ENCODE data around the gene VILL. TPM values are rescaled to one million over a fixed set of nuclear protein-coding genes. Genes with fewer than 3 reads are reported as not detected.

Gene VILL
- total RNA-seq, 4 donors from 2014 or later = 0.51 to 4.6 (median 0.66) TPM

DNA sequence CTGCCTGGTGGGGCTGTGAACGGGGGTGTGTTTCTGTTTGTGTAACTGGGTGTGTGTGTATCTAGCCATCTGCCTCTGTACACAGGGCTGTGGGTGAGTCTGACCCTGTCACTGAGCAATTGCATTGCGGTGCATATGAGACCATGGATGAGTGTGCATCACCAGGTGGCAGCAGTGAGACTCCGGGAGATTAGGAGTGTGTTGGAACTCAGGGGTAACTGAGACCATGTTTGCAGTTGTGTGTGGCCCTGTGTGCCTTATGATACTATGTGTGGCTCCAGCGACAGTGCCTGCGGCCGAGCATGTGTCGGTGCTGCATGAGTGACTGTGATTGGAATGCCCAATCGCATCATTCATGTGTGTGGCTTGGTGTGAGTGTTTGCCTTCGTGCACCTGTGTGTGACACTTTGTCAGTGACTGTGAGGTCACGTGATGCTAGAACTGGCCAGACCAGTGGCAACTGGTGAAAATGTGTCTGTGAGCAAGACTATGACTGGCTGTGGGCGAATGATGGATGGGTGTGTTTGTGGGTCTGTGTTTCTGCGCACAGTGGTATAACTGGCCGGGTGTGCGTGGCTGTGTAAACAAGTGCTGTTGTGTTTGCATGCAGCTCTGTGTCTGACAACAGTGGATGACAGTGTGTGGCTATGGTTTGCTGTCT lies 14.0 kb downstream of the VILL start:
- ATAC-seq (peak; percentile 61 to 66), DNase-seq (peak in 1 of 2 donors; percentile 60)
- H3K9me3 ChIP-seq = no peaks in the 10 kb centered on the region
- no peaks in the 10 kb centered on the region for H3K27me3 ChIP-seq
- in situ Hi-C loops (cut with MboI; ENCODE audit: low sequenced_read_pairs in 4 of 4) = no loop called here
- H3K27ac ChIP-seq = no peak overlapping the region
- no peaks in the 10 kb centered on the region for H3K4me1 ChIP-seq
- H3K4me3 ChIP-seq = no peak overlapping the region
- peaks cover 0 to 7% of the 10 kb centered on the region in 2 donors for H3K36me3 ChIP-seq
- TF ChIP-seq, protein P1, sequence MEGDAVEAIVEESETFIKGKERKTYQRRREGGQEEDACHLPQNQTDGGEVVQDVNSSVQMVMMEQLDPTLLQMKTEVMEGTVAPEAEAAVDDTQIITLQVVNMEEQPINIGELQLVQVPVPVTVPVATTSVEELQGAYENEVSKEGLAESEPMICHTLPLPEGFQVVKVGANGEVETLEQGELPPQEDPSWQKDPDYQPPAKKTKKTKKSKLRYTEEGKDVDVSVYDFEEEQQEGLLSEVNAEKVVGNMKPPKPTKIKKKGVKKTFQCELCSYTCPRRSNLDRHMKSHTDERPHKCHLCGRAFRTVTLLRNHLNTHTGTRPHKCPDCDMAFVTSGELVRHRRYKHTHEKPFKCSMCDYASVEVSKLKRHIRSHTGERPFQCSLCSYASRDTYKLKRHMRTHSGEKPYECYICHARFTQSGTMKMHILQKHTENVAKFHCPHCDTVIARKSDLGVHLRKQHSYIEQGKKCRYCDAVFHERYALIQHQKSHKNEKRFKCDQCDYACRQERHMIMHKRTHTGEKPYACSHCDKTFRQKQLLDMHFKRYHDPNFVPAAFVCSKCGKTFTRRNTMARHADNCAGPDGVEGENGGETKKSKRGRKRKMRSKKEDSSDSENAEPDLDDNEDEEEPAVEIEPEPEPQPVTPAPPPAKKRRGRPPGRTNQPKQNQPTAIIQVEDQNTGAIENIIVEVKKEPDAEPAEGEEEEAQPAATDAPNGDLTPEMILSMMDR (IDR thresholded peaks at IDR 0.05 in 4 of 5, conservative IDR thresholded peaks at IDR 0.05 in 1 of 5) = peak in 3 of 5 experiments; percentile 50 to 62 (median 51)
- TF ChIP-seq POLR2A (IDR thresholded peaks at IDR 0.05) = no peak
- intact Hi-C loops (cut with DNase I; ENCODE audit: low total_unique reads) = no loop called here

DNA sequence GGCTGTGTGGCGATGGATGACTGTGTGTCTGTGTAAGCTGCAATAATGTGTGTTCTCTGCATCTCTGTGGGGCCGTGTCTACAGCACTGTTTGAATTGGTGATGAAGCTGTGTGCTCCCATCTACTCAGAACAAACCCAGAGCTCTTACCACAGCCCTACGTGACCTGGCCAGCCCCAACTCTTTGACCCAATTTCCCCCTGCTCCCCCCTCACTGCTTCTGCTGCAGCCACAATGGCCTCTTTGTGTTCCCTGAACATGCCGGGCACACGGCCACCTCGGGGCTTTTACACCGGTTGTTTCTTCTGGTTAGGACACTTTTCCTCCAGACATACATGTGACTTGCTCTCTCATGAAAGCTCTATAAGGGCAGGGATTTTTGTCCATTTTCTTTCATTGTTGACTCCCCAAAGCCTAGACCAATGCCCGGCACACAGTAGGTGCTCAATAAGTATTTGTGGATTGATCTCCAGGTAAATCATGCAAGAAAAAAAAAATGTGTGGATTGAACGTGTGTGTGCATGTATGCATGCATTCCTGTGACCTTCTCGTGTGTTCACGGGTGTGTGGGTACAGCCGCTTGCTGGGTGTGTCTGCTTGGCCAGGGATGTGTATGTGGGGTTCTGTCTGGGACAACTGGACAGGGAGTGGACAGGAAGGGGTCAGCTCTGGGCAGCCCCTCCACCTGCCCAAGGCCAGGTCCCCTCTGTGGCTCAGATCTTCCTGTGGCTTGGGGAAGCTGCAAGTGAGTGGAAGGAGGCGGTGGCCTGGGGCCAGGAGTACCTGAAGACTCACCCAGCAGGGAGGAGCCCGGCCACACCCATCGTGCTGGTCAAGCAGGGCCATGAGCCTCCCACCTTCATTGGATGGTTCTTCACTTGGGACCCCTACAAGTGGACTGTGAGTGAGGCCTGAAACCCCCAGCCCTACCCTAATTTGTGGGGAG lies 14.8 kb downstream of the VILL start:
- ATAC-seq (no peak), DNase-seq (no peak)
- Histone ChIP-seq H3K9me3 (no peaks in the 10 kb centered on the region), H3K27ac (no peak overlapping the region), H3K36me3 (peaks cover 0 to 7% of the 10 kb centered on the region in 2 donors), H3K27me3 (no peaks in the 10 kb centered on the region), H3K4me1 (no peaks in the 10 kb centered on the region), H3K4me3 (no peak overlapping the region)
- in situ Hi-C loops (cut with MboI; ENCODE audit: low sequenced_read_pairs in 4 of 4) = no loop called here
- intact Hi-C loops (cut with DNase I; ENCODE audit: low total_unique reads) = no loop called here
- TF ChIP-seq POLR2A (IDR thresholded peaks at IDR 0.05) = no peak

DNA sequence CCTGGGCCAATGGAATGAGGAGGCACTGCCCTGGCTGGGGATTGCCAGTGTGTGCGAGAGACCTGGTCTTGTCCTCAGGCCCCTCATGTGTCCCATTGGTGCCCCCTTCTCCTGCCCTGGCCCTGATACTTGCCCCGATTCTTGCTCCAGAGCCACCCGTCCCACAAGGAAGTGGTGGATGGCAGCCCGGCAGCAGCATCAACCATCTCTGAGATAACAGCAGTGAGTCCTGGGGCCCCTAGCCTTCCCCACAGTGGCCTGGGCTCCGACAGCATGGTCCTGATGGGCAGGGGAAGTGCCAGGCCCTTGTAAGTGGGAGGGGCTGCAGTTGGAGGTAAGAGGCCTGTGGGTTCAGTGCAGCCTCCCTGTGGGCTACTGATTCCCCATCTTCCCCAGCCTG lies 15.4 kb downstream of the VILL start:
- no peaks in the 10 kb centered on the region for H3K4me1 ChIP-seq
- intact Hi-C loops (cut with DNase I; ENCODE audit: low total_unique reads) (no loop called here), in situ Hi-C loops (cut with MboI; ENCODE audit: low sequenced_read_pairs in 4 of 4) (no loop called here)
- TF ChIP-seq, protein P1 (IDR thresholded peaks at IDR 0.05 in 4 of 5, conservative IDR thresholded peaks at IDR 0.05 in 1 of 5) = no peak
- no peak for TF ChIP-seq POLR2A (IDR thresholded peaks at IDR 0.05)
- peaks cover 0 to 7% of the 10 kb centered on the region in 2 donors for H3K36me3 ChIP-seq
- H3K27me3 ChIP-seq = no peaks in the 10 kb centered on the region
- ATAC-seq (no peak), DNase-seq (no peak)
- no peaks in the 10 kb centered on the region for H3K9me3 ChIP-seq
- H3K27ac ChIP-seq = no peak overlapping the region
- H3K4me3 ChIP-seq = no peak overlapping the region

DNA sequence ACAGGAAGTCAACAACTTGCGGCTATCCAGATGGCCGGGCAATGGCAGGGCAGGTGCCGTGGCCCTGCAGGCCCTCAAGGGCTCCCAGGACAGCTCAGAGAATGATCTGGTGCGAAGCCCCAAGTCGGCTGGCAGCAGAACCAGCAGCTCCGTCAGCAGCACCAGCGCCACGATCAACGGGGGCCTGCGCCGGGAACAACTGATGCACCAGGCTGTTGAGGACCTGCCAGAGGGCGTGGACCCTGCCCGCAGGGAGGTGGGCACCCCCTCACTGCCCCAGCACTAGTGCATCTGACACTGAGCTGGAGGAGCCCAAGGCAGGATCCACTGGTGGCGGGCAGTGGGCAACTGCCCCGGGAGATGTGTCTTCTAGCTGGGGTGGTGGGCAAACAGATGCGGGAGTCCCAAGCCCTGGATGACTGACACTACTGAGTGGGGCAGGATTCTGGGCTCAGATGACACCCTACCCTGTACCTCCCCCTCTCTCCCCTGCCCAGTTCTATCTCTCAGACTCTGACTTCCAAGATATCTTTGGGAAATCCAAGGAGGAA lies 15.9 kb downstream of the VILL start:
- Histone ChIP-seq H3K4me1 (no peaks in the 10 kb centered on the region), H3K27ac (no peak overlapping the region), H3K27me3 (no peaks in the 10 kb centered on the region), H3K4me3 (no peak overlapping the region), H3K9me3 (no peaks in the 10 kb centered on the region), H3K36me3 (peaks cover 0 to 7% of the 10 kb centered on the region in 2 donors)
- ATAC-seq = no peak
- intact Hi-C loops (cut with DNase I; ENCODE audit: low total_unique reads) = no loop called here
- TF ChIP-seq, protein P1 (IDR thresholded peaks at IDR 0.05 in 4 of 5, conservative IDR thresholded peaks at IDR 0.05 in 1 of 5) = no peak
- TF ChIP-seq POLR2A (IDR thresholded peaks at IDR 0.05) = no peak
- DNase-seq = no peak
- in situ Hi-C loops (cut with MboI; ENCODE audit: low sequenced_read_pairs in 4 of 4) = no loop called here

DNA sequence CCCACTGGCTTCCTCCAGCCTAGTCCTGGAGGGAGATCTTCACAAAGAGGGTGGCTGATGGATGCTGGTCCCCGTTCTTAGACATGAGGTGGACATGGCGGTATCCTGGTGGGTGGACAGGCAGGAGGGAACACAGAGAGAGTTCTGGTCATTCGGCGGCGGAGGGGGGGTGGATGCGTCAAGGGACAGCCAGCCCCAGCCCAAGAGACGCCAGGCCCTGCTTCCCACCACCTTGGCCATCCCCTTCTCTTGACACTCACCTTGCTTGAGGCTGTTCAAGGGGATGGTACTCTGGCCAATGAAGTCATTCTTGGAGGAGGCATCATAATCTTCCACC lies 17.1 kb downstream of the VILL start:
- Histone ChIP-seq H3K27ac (no peak overlapping the region), H3K9me3 (no peaks in the 10 kb centered on the region), H3K4me1 (no peaks in the 10 kb centered on the region), H3K36me3 (peaks cover 0 to 7% of the 10 kb centered on the region in 2 donors), H3K27me3 (no peaks in the 10 kb centered on the region), H3K4me3 (no peak overlapping the region)
- in situ Hi-C loops (cut with MboI; ENCODE audit: low sequenced_read_pairs in 4 of 4) (no loop called here), intact Hi-C loops (cut with DNase I; ENCODE audit: low total_unique reads) (no loop called here)
- ATAC-seq (no peak), DNase-seq (no peak)
- TF ChIP-seq, protein P1 (IDR thresholded peaks at IDR 0.05 in 4 of 5, conservative IDR thresholded peaks at IDR 0.05 in 1 of 5) = no peak
- no peak for TF ChIP-seq POLR2A (IDR thresholded peaks at IDR 0.05)

All from gastrocnemius medialis (tissue), 4 donors.